ENCODE measurements around the gene RAPH1.

The RAPH1 gene

GRCh38 chr2:203535078-203535783, at the start of gene RAPH1:
Gene RAPH1, minus strand, starts transcription at chr2:203535301. Its CDS starts 39,948 bp downstream, at chr2:203495353.
- Histone ChIP-seq H3K36me3 (ENCODE audit: control insufficient read depth, insufficient read depth, low read length) (no peaks in the 10 kb centered on the region), H3K27me3 (replicated peaks; ENCODE audit: control insufficient read depth, insufficient read depth, low read length) (peaks cover 2% of the 10 kb centered on the region), H3K4me3 (replicated peaks; ENCODE audit: low read depth, low read length) (peak within 1 kb of the TSS; percentile 64)
- peak; percentile 72 for DNase-seq (ENCODE audit: extremely low read depth, insufficient read length)
- TF ChIP-seq CTCF (IDR thresholded peaks at IDR 0.05; ENCODE audit: insufficient read depth, low read length, poor library complexity, severe bottlenecking) = no peak

- Histone ChIP-seq H3K4me3 (replicated peaks; ENCODE audit: low read depth, low read length) (no peak overlapping the region), H3K36me3 (ENCODE audit: control insufficient read depth, insufficient read depth, low read length) (no peaks in the 10 kb centered on the region)
- TF ChIP-seq CTCF (IDR thresholded peaks at IDR 0.05; ENCODE audit: insufficient read depth, low read length, poor library complexity, severe bottlenecking) = no peak
Measured at GRCh38 chr2:203584784-203585183, 49.7 kb upstream of the RAPH1 start.

GRCh38 chr2:203583701-203584100, 48.6 kb upstream of the RAPH1 start:
- TF ChIP-seq CTCF (IDR thresholded peaks at IDR 0.05; ENCODE audit: insufficient read depth, low read length, poor library complexity, severe bottlenecking) = no peak
- peak; percentile 40 for DNase-seq (ENCODE audit: extremely low read depth, insufficient read length)
- Histone ChIP-seq H3K36me3 (ENCODE audit: control insufficient read depth, insufficient read depth, low read length) (no peaks in the 10 kb centered on the region), H3K4me3 (replicated peaks; ENCODE audit: low read depth, low read length) (no peak overlapping the region), H3K27me3 (replicated peaks; ENCODE audit: control insufficient read depth, insufficient read depth, low read length) (peaks cover 2% of the 10 kb centered on the region; the same call in 1 of the 2 replicates)

More at GRCh38 chr2:203584784-203585183, 49.7 kb upstream of the RAPH1 start:
- no peak for DNase-seq (ENCODE audit: extremely low read depth, insufficient read length)
- H3K27me3 ChIP-seq (replicated peaks; ENCODE audit: control insufficient read depth, insufficient read depth, low read length) = peaks cover 2% of the 10 kb centered on the region

- H3K27me3 ChIP-seq (replicated peaks; ENCODE audit: control insufficient read depth, insufficient read depth, low read length) = peaks cover 2% of the 10 kb centered on the region; the same call in 1 of the 2 replicates
- H3K4me3 ChIP-seq (replicated peaks; ENCODE audit: low read depth, low read length) = no peak overlapping the region
- H3K36me3 ChIP-seq (ENCODE audit: control insufficient read depth, insufficient read depth, low read length) = no peaks in the 10 kb centered on the region
- DNase-seq (ENCODE audit: extremely low read depth, insufficient read length) = no peak
- no peak for TF ChIP-seq CTCF (IDR thresholded peaks at IDR 0.05; ENCODE audit: insufficient read depth, low read length, poor library complexity, severe bottlenecking)
Measured at GRCh38 chr2:203583084-203583695, 48.1 kb upstream of the RAPH1 start.

- DNase-seq (ENCODE audit: extremely low read depth, insufficient read length) = no peak
- no peak for TF ChIP-seq CTCF (IDR thresholded peaks at IDR 0.05; ENCODE audit: insufficient read depth, low read length, poor library complexity, severe bottlenecking)
- Histone ChIP-seq H3K27me3 (replicated peaks; ENCODE audit: control insufficient read depth, insufficient read depth, low read length) (peaks cover 2% of the 10 kb centered on the region; the same call in 1 of the 2 replicates), H3K4me3 (replicated peaks; ENCODE audit: low read depth, low read length) (no peak overlapping the region), H3K36me3 (ENCODE audit: control insufficient read depth, insufficient read depth, low read length) (no peaks in the 10 kb centered on the region)
Measured at GRCh38 chr2:203582468-203582867, 47.4 kb upstream of the RAPH1 start.
